ENCODE measurements around the gene TNIP1.

- TF ChIP-seq CTCF (IDR thresholded peaks at IDR 0.05): no peak
- no peak for TF ChIP-seq POLR2A (IDR thresholded peaks at IDR 0.05)
- no peak for TF ChIP-seq POLR2AphosphoS5 (IDR thresholded peaks at IDR 0.05)
Observed at GRCh38 chr5:151056379-151057325, 24.2 kb downstream of the TNIP1 start.

Measured in sigmoid colon (tissue), 4 donors.